ENCODE measurements around the gene SERINC1. TPM values are rescaled to one million over a fixed set of nuclear protein-coding genes. Genes with fewer than 3 reads are reported as not detected.

The SERINC1 gene
- total and polyA plus RNA-seq, 2 of the 4 experiments (the other 2 are of a cell fraction): 79.8 to 123 TPM

GRCh38 chr6:122393351-122393896 is 78.2 kb downstream of the SERINC1 start:
- CTCF ChIA-PET: interaction anchor here (1.4 kb wide), 2 partner anchors 11 to 12 kb away, joined by 3 to 4 read pairs; no protein-coding TSS in a partner anchor
- WGBS, 2 experiments (ENCODE audit: extremely low coverage in 2 of 2, insufficient read length in 1 of 2): 77% methylated on average over 6 of the region's 8 CpGs; no CpG with 5 or more reads in 1 of the 2 experiments

More at GRCh38 chr6:122393351-122393896, 78.2 kb downstream of the SERINC1 start:
- no peaks in the 10 kb centered on the region for H3K9me1 ChIP-seq (ENCODE audit: insufficient read depth, low read length)
- no peak overlapping the region for H2BK5ac ChIP-seq (ENCODE audit: low read depth, low read length, poor library complexity, severe bottlenecking)
- H4K91ac ChIP-seq (ENCODE audit: insufficient read depth, low read depth, low read length): no peak overlapping the region
- H3K56ac ChIP-seq (ENCODE audit: extremely low read depth, insufficient read depth, low read length): no peak overlapping the region
- intact Hi-C loops (cut with micrococcal nuclease) (no loop called here), in situ Hi-C loops (cut with MboI; ENCODE audit: low sequenced_read_pairs) (no loop called here), dilution Hi-C loops (cut with HindIII; ENCODE audit: low sequenced_read_pairs, unreplicated experiment) (no loop called here)
- TF ChIP-seq MXI1 (IDR thresholded peaks at IDR 0.05; ENCODE audit: borderline replicate concordance, low read depth, low read length) (no peak), CHD1 (IDR thresholded peaks at IDR 0.05; ENCODE audit: low read depth, low read length) (no peak), MAFK (IDR thresholded peaks at IDR 0.05; ENCODE audit: low read depth, low read length) (no peak), CEBPB (IDR thresholded peaks at IDR 0.05; ENCODE audit: low read depth, low read length) (no peak), RAD21 (IDR thresholded peaks at IDR 0.05; ENCODE audit: low read length) (no peak), MAZ (IDR thresholded peaks at IDR 0.05; ENCODE audit: borderline replicate concordance, low read depth, low read length) (no peak), USF2 (IDR thresholded peaks at IDR 0.05; ENCODE audit: low read depth, low read length) (no peak), RFX5 (IDR thresholded peaks at IDR 0.05; ENCODE audit: low read depth, low read length) (no peak), SMC3 (IDR thresholded peaks at IDR 0.05; ENCODE audit: low read depth, low read length) (no peak), NFE2L2 (IDR thresholded peaks at IDR 0.05; ENCODE audit: low read depth, low read length) (no peak), CTCF (conservative IDR thresholded peaks at IDR 0.05; ENCODE audit: low read depth, low read length) (no peak), RCOR1 (IDR thresholded peaks at IDR 0.05; ENCODE audit: insufficient replicate concordance, low read length) (no peak)
- H2AK9ac ChIP-seq (replicated peaks; ENCODE audit: low read depth, low read length, poor library complexity): no peak overlapping the region
- POLR2A ChIA-PET (ENCODE audit: unreplicated experiment): no interaction called here
- no peaks in the 10 kb centered on the region for H4K20me1 ChIP-seq (ENCODE audit: insufficient read depth, low read length)
- H3K27me3 ChIP-seq (ENCODE audit: control insufficient read depth, insufficient read depth, low read length): no peaks in the 10 kb centered on the region
- no peaks in the 10 kb centered on the region for H3K9me3 ChIP-seq (ENCODE audit: control insufficient read depth, insufficient read depth, low read length)
- H3K18ac ChIP-seq (ENCODE audit: low read depth, low read length): no peak overlapping the region
- no peak overlapping the region for H3K4me3 ChIP-seq (ENCODE audit: insufficient read depth, low read depth, low read length)
- H3K36me3 ChIP-seq (ENCODE audit: control insufficient read depth, insufficient read depth, low read length): no peaks in the 10 kb centered on the region
- no peak overlapping the region for H3K23ac ChIP-seq (ENCODE audit: low read depth, low read length)
- no peak overlapping the region for H4K8ac ChIP-seq (ENCODE audit: low read depth in 2 of 2, low read length in 2 of 2)
- H3K4me1 ChIP-seq (ENCODE audit: control insufficient read depth, insufficient read depth, low read length): no peaks in the 10 kb centered on the region; the same call in 1 of the 2 replicates
- H2BK120ac ChIP-seq (ENCODE audit: low read depth, low read length): no peak overlapping the region
- no peak overlapping the region for H3K27ac ChIP-seq (ENCODE audit: insufficient read depth, low read length)
- no peak overlapping the region for H3K4me2 ChIP-seq (ENCODE audit: low read depth, low read length)
- no peak overlapping the region for H3K4ac ChIP-seq (ENCODE audit: low read depth, low read length)
- H3K9ac ChIP-seq (ENCODE audit: low read depth, low read length): no peak overlapping the region
- H3K14ac ChIP-seq (replicated peaks; ENCODE audit: low read depth, low read length): no peak overlapping the region
- no peak for DNase-seq
- H3K79me1 ChIP-seq (ENCODE audit: low read depth in 1 of 2, low read length in 2 of 2): no peaks in the 10 kb centered on the region
- H2AK5ac ChIP-seq (ENCODE audit: low read depth, low read length): no peak overlapping the region
- H4K5ac ChIP-seq (ENCODE audit: low read depth, low read length): no peak overlapping the region
- no peak overlapping the region for H2AFZ ChIP-seq (replicated peaks; ENCODE audit: low read length, poor library complexity)
- no peak overlapping the region for H2BK20ac ChIP-seq (ENCODE audit: low read depth, low read length)
- no peak overlapping the region for H2BK15ac ChIP-seq (ENCODE audit: low read depth, low read length)
- no TSS peak for BruUV-seq (replicated peaks)
- ATAC-seq (ENCODE audit: low read depth): no peak
